GM12892 (cell line): ENCODE measurements around the gene PANK1.

ENCODE experiments used
- POLR2A ChIP-seq: IDR thresholded peaks from 2 replicates; pipeline ENCODE4 v1.6.1; 2011; ENCODE audit warnings: low read depth, low read length, control low read depth
- POLR2AphosphoS5 ChIP-seq: IDR thresholded peaks from 2 replicates; pipeline ENCODE4 v1.6.1; 2011; ENCODE audit warnings: low read depth, low read length, control low read depth

DNA sequence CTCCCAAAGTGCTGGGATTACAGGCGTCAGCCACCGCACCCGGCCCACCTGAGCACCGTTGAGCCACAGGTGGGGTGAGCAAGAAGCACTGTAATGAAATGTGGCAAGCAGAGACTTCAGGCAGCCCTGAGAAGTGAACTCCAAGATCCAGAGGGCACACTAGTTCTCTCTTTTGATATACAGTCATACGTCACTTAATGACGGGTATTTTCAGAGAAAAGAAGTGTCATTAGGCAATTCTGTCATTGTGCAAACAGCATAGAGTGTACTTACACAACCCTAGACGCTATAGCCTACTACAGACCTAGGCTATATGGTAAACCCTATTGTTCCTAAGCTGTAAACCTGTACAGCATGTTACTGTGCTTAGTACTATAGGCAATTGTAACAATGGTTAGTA lies 7.9 kb downstream of the PANK1 start:
- TF ChIP-seq POLR2AphosphoS5 (no peak), POLR2A (no peak)
